ENCODE data around the gene TSPAN9. TPM values are rescaled to one million over a fixed set of nuclear protein-coding genes. Genes with fewer than 3 reads are reported as not detected.

The TSPAN9 gene
- total and polyA plus RNA-seq, 9 of the 15 experiments (the other 6 are each of a cell fraction or from before 2014, with no cell fraction given): 0.23 to 2.1 (median 0.60) TPM; not detected in 2

DNA sequence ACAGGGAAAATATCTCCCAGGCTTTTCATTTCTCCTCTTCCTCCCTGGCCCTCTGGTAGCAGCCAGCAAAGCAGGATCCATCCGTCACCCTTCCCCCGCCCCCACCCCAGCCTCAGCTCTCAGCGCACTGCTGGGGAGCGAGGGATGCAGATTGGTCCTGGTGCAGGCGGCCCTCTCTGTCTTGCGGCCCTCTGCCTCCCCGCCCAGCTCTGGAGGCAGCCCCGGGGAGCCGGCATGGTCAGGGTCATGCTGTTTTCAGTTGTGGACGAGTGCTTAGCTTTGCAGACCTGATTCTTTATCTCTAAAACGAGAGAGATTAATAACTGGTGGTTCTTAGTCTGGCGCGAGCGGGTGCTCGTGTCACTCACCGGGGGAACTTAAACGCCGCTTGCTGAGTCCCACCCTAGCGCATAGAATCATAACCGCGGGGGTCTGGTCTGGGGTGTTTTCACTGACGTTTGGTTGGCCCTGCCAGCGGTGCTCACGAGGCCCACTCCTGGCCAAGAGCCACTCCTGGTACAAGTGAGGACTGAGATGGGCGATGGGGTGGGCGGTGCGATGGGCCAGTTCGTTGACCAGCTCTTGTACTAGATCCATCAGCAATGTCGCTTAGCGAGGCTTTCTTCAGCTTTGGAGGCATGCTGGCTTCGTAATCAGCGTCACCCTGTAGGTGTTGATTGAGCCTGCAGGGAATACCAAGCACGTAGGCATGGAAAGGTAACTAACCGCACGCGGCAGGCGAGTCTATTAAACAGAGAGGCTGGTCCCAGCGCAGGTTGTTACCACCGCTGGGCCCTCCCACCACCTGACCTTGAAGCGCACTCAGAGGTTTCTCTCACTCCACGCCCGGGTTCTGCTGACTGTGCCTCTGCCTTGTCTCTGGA, 95.2 kb downstream of the TSPAN9 start (continued):
- TF ChIP-seq HMGN3 (IDR thresholded peaks at IDR 0.05; ENCODE audit: borderline replicate concordance, extremely low read depth, insufficient read length, low read depth, low read length): no peak
- no peak for TF ChIP-seq CBFA2T3 (IDR thresholded peaks at IDR 0.05)

DNA sequence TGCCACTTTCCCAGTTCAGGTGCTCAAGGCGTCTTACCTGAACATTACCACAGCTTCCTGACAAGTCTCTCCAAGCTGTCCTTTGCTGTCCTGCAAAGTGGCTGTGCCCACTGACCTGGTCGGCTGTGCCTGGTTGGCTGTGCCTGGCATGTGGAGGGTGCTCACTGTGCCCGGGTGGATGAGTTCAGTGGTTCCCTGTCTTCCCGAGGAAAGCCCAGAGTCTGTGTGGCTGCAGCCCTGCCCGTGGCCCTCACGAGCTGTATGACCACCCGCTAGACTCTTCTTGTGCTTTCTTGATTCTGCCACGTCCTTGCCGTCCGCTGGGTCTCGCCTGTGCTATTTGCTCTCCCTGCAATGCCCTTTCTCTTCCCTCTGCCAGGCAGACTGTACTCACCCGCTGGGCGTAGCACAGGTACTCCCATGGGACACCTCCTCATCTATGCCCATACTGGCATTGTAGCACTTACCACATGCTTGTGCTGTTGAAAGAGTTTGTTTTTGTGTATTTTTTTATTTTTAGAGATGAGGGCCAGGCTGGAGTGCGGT, 95.9 kb downstream of the TSPAN9 start:
- Histone ChIP-seq H3K9me1 (ENCODE audit: control insufficient read depth, insufficient read depth, low read length) (no peaks in the 10 kb centered on the region), H3K4me1 (replicated peaks in 1 of 2; ENCODE audit: control insufficient read depth in 2 of 2, insufficient read depth in 2 of 2, low read length in 2 of 2) (no peaks in the 10 kb centered on the region), H3K36me3 (ENCODE audit: control insufficient read depth, insufficient read depth, low read length) (no peaks in the 10 kb centered on the region), H3K9me3 (replicated peaks; ENCODE audit: control insufficient read depth, insufficient read depth, low read depth, low read length) (no peaks in the 10 kb centered on the region), H3K27ac (ENCODE audit: extremely low read depth, low read depth, low read length) (no peak overlapping the region), H3K4me3 (no peak overlapping the region), H3K79me2 (ENCODE audit: control insufficient read depth, insufficient read depth, low read length) (no peaks in the 10 kb centered on the region), H4K20me1 (replicated peaks; ENCODE audit: control insufficient read depth, insufficient read depth, low read length) (no peaks in the 10 kb centered on the region; the same call in 1 of the 2 replicates), H3K4me2 (ENCODE audit: insufficient read depth, low read length) (no peak overlapping the region), H2AFZ (ENCODE audit: low read depth, low read length) (no peak overlapping the region), H3K9ac (ENCODE audit: insufficient read depth in 1 of 2, low read depth in 2 of 2, low read length in 2 of 2) (no peak overlapping the region), H3K27me3 (ENCODE audit: control insufficient read depth in 2 of 2, insufficient read depth in 2 of 2, low read length in 2 of 2) (peaks cover 10 to 49% of the 10 kb centered on the region in 2 experiments)
- FAIRE-seq (no peak), DNase-seq (ENCODE audit: extremely low read depth in 1 of 4, low spot score in 3 of 4) (no peak), ATAC-seq (no peak)
- no TSS peak for BruUV-seq (replicated peaks)
- ChIA-PET POLR2A (interaction anchor here (2.7 kb wide), 1 partner anchor 10 kb away, joined by 5 read pairs; no protein-coding TSS in a partner anchor), CTCF (ENCODE audit: low intra/inter-chr PET ratio) (no interaction called here)
- in situ Hi-C loops (cut with MboI): no loop called here
- intact Hi-C loops (cut with micrococcal nuclease): no loop called here
- WGBS (ENCODE audit: insufficient coverage, low coverage, missing lambda C conversion rate): 2% methylated on average over 14 of the region's 14 CpGs
- no peak for TF ChIP-seq ZNF551 (CRISPR knock-in tag; IDR thresholded peaks at IDR 0.05)
- no peak for TF ChIP-seq ZNF23 (CRISPR knock-in tag; IDR thresholded peaks at IDR 0.05)
- TF ChIP-seq NBN (IDR thresholded peaks at IDR 0.05; ENCODE audit: low read depth): no peak
- TF ChIP-seq POLR2G (IDR thresholded peaks at IDR 0.05; ENCODE audit: low read depth, low read length): no peak
- TF ChIP-seq CBFA2T3 (IDR thresholded peaks at IDR 0.05): no peak
- TF ChIP-seq MTA1 (IDR thresholded peaks at IDR 0.05; ENCODE audit: borderline replicate concordance): no peak
- TF ChIP-seq STAG1 (CRISPR knock-in tag; IDR thresholded peaks at IDR 0.05; ENCODE audit: borderline replicate concordance): no peak
- TF ChIP-seq, protein P1, sequence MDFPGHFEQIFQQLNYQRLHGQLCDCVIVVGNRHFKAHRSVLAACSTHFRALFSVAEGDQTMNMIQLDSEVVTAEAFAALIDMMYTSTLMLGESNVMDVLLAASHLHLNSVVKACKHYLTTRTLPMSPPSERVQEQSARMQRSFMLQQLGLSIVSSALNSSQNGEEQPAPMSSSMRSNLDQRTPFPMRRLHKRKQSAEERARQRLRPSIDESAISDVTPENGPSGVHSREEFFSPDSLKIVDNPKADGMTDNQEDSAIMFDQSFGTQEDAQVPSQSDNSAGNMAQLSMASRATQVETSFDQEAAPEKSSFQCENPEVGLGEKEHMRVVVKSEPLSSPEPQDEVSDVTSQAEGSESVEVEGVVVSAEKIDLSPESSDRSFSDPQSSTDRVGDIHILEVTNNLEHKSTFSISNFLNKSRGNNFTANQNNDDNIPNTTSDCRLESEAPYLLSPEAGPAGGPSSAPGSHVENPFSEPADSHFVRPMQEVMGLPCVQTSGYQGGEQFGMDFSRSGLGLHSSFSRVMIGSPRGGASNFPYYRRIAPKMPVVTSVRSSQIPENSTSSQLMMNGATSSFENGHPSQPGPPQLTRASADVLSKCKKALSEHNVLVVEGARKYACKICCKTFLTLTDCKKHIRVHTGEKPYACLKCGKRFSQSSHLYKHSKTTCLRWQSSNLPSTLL (IDR thresholded peaks at IDR 0.05): no peak
- TF ChIP-seq, protein P2, sequence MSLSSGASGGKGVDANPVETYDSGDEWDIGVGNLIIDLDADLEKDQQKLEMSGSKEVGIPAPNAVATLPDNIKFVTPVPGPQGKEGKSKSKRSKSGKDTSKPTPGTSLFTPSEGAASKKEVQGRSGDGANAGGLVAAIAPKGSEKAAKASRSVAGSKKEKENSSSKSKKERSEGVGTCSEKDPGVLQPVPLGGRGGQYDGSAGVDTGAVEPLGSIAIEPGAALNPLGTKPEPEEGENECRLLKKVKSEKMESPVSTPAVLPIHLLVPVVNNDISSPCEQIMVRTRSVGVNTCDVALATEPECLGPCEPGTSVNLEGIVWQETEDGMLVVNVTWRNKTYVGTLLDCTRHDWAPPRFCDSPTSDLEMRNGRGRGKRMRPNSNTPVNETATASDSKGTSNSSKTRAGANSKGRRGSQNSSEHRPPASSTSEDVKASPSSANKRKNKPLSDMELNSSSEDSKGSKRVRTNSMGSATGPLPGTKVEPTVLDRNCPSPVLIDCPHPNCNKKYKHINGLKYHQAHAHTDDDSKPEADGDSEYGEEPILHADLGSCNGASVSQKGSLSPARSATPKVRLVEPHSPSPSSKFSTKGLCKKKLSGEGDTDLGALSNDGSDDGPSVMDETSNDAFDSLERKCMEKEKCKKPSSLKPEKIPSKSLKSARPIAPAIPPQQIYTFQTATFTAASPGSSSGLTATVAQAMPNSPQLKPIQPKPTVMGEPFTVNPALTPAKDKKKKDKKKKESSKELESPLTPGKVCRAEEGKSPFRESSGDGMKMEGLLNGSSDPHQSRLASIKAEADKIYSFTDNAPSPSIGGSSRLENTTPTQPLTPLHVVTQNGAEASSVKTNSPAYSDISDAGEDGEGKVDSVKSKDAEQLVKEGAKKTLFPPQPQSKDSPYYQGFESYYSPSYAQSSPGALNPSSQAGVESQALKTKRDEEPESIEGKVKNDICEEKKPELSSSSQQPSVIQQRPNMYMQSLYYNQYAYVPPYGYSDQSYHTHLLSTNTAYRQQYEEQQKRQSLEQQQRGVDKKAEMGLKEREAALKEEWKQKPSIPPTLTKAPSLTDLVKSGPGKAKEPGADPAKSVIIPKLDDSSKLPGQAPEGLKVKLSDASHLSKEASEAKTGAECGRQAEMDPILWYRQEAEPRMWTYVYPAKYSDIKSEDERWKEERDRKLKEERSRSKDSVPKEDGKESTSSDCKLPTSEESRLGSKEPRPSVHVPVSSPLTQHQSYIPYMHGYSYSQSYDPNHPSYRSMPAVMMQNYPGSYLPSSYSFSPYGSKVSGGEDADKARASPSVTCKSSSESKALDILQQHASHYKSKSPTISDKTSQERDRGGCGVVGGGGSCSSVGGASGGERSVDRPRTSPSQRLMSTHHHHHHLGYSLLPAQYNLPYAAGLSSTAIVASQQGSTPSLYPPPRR (CRISPR knock-in tag; IDR thresholded peaks at IDR 0.05; ENCODE audit: borderline replicate concordance): no peak
- no peak for TF ChIP-seq HDAC2 (IDR thresholded peaks at IDR 0.05)
- no peak for TF ChIP-seq THRAP3 (IDR thresholded peaks at IDR 0.05; ENCODE audit: borderline replicate concordance)
- TF ChIP-seq RBM14 (IDR thresholded peaks at IDR 0.05; ENCODE audit: borderline replicate concordance, insufficient read depth, low read depth, low read length): no peak

All from K562 (cell line).